Hepatocyte (in vitro differentiated cells): ENCODE measurements around the gene RNF7. TPM values are rescaled to one million over a fixed set of nuclear protein-coding genes. Genes with fewer than 3 reads are reported as not detected.
"Not testable (repeated sequence)": the region's sequence is repeated elsewhere in the genome, so short reads cannot be mapped to it uniquely, and the experiment has no call there.

Source experiments
- DNase-seq: peaks from one replicate; pipeline ENCODE4 v3.0.0-alpha.2; 2016; ENCODE audit warnings: low spot score
- H2AFZ ChIP-seq: fragments of 200-600 bp; sonication (generic); 2 replicates; pipeline ENCODE4 v1.6.0; 2016; ENCODE audit warnings: antibody characterized with exemption, mild to moderate bottlenecking
- H3K27ac ChIP-seq: fragments of 200-600 bp; sonication (generic); 2 replicates; pipeline ENCODE4 v1.5.1; 2016; ENCODE audit warnings: mild to moderate bottlenecking
- H3K27me3 ChIP-seq: fragments of 200-600 bp; sonication (generic); 2 replicates; pipeline ENCODE4 v1.6.1; 2016
- H3K36me3 ChIP-seq: fragments of 200-600 bp; sonication (generic); replicated peaks from 2 replicates; pipeline ENCODE4 v1.5.1; 2016; ENCODE audit warnings: low read depth; ENCODE audit not compliant: insufficient read depth
- H3K4me1 ChIP-seq: fragments of 200-600 bp; sonication (generic); 2 replicates; pipeline ENCODE4 v1.5.1; 2016; ENCODE audit warnings: mild to moderate bottlenecking, moderate library complexity; ENCODE audit not compliant: insufficient read depth
- H3K4me2 ChIP-seq: fragments of 200-600 bp; sonication (generic); 2 replicates; pipeline ENCODE4 v1.6.0; 2016
- H3K4me3 ChIP-seq: fragments of 200-600 bp; sonication (generic); 2 replicates; pipeline ENCODE4 v1.5.1; 2016; ENCODE audit warnings: mild to moderate bottlenecking
- H3K79me2 ChIP-seq: fragments of 200-600 bp; sonication (generic); 2 replicates; pipeline ENCODE4 v1.6.0; 2017; ENCODE audit warnings: mild to moderate bottlenecking
- H3K9me2 ChIP-seq: fragments of 200-600 bp; sonication (generic); replicated peaks from 2 replicates; pipeline ENCODE4 v1.6.0; 2017; ENCODE audit warnings: mild to moderate bottlenecking; ENCODE audit not compliant: insufficient read depth
- H3K9me3 ChIP-seq: fragments of 200-600 bp; sonication (generic); 2 replicates; pipeline ENCODE4 v1.5.1; 2016; ENCODE audit warnings: low read depth, mild to moderate bottlenecking
- H4K20me1 ChIP-seq: fragments of 200-600 bp; sonication (generic); 2 replicates; pipeline ENCODE4 v1.6.0; 2016; ENCODE audit warnings: mild to moderate bottlenecking; ENCODE audit not compliant: insufficient read depth, poor library complexity, severe bottlenecking
- EZH2 ChIP-seq: fragments of 200-600 bp; sonication (generic); IDR thresholded peaks from 2 replicates; pipeline ENCODE4 v1.6.1; 2016; ENCODE audit warnings: antibody characterized with exemption, mild to moderate bottlenecking, borderline replicate concordance
- EZH2phosphoT487 ChIP-seq: fragments of 200-600 bp; sonication (generic); IDR thresholded peaks from one replicate; pipeline ENCODE4 v1.6.1; 2018; ENCODE audit warnings: antibody characterized with exemption, mild to moderate bottlenecking, low read depth, moderate library complexity; ENCODE audit not compliant: unreplicated experiment, severe bottlenecking
- WGBS: methylation state at CpG from one replicate; pipeline ENCODE4 v1.1.6; 2016; ENCODE audit warnings: low lambda C conversion rate; ENCODE audit errors: missing lambda C conversion rate; 5-methylcytosine and 5-hydroxymethylcytosine counted together
- polyA plus RNA-seq: library from polyadenylated mRNA; unstranded; fragments of >200 nt; fragmentation: Nextera tagmentation; extraction: Ambion mirVana; gene quantifications from 2 replicates; pipeline ENCODE4 v1.2.1, GENCODE V29; 2016
- total RNA-seq: library from RNA; depleted of rRNA; stranded (reverse); fragments of >200 nt; gene quantifications from 2 replicates; pipeline ENCODE4 v1.2.3, GENCODE V29; 2014
- TF ChIP-seq, protein P1 (sequence below): fragments of 200-600 bp; sonication (generic); IDR thresholded peaks from 2 replicates; pipeline ENCODE4 v1.5.1; 2016; ENCODE audit warnings: antibody characterized with exemption, mild to moderate bottlenecking; ENCODE audit not compliant: poor library complexity

Gene RNF7
- total and polyA plus RNA-seq, 2 experiments from 2014 or later = 176 to 212 TPM

DNA sequence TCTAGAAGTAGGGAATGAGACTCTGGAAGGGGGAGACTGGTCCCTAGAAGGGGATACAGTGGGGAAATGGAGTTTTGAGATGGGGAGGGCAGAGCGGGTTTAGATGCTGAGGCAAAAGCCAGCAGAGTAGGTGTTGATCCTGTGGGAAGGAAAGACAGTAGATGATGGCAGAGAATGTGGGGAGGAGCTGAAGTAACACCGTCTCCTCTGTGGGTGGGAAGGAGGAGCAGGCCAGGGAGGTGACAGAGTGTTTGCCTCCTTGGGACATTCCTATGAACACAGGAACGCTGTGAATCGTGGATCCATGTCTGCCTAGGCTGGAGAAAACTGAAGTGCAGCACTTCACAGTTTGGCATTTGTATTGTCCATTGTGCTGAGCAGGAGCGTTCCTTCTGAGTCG is 45.5 kb downstream of the RNF7 start:
- Histone ChIP-seq H3K27ac (no peak overlapping the region), H3K4me3 (no peak overlapping the region), H3K4me1 (no peaks in the 10 kb centered on the region), H3K4me2 (no peak overlapping the region), H3K27me3 (no peaks in the 10 kb centered on the region), H2AFZ (no peak overlapping the region), H3K36me3 (no peaks in the 10 kb centered on the region), H4K20me1 (no peaks in the 10 kb centered on the region), H3K9me2 (no peaks in the 10 kb centered on the region), H3K79me2 (no peaks in the 10 kb centered on the region), H3K9me3 (no peaks in the 10 kb centered on the region)
- no peak for DNase-seq
- 89% methylated on average over 6 of the region's 6 CpGs for WGBS
- TF ChIP-seq EZH2phosphoT487 = no peak
- TF ChIP-seq, protein P1, sequence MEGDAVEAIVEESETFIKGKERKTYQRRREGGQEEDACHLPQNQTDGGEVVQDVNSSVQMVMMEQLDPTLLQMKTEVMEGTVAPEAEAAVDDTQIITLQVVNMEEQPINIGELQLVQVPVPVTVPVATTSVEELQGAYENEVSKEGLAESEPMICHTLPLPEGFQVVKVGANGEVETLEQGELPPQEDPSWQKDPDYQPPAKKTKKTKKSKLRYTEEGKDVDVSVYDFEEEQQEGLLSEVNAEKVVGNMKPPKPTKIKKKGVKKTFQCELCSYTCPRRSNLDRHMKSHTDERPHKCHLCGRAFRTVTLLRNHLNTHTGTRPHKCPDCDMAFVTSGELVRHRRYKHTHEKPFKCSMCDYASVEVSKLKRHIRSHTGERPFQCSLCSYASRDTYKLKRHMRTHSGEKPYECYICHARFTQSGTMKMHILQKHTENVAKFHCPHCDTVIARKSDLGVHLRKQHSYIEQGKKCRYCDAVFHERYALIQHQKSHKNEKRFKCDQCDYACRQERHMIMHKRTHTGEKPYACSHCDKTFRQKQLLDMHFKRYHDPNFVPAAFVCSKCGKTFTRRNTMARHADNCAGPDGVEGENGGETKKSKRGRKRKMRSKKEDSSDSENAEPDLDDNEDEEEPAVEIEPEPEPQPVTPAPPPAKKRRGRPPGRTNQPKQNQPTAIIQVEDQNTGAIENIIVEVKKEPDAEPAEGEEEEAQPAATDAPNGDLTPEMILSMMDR = no peak
- TF ChIP-seq EZH2 = no peak

DNA sequence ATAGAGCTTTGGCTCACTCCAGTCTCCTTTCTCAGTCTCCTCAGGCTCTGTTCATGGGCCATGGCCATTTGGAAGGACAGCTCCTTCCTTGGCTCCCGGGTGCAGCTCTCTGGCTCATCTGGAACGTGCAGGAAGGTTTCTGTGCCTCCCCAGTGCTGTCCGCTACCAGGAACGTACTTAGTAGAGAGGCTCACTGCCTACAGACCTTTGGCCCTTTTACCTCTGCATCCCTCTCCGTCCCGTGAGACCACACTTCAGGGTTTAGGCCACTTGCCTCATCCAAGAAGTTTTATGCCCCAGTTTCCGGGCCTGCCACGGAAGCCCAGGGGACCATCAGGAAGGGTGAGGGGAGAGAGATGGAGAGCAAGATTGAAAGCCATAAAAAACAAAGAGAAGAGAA is 46.0 kb downstream of the RNF7 start:
- no peaks in the 10 kb centered on the region for H3K9me3 ChIP-seq
- H3K27me3 ChIP-seq = no peaks in the 10 kb centered on the region
- TF ChIP-seq, protein P1 = no peak
- TF ChIP-seq EZH2phosphoT487 (no peak), EZH2 (no peak)
- no peak overlapping the region for H3K27ac ChIP-seq
- no peak overlapping the region for H3K4me3 ChIP-seq
- H3K36me3 ChIP-seq = no peaks in the 10 kb centered on the region
- no peak overlapping the region for H2AFZ ChIP-seq
- no peaks in the 10 kb centered on the region for H4K20me1 ChIP-seq
- DNase-seq = no peak
- H3K79me2 ChIP-seq = no peaks in the 10 kb centered on the region
- no peaks in the 10 kb centered on the region for H3K4me1 ChIP-seq
- WGBS = 72% methylated on average over 8 of the region's 8 CpGs
- no peak overlapping the region for H3K4me2 ChIP-seq
- no peaks in the 10 kb centered on the region for H3K9me2 ChIP-seq

DNA sequence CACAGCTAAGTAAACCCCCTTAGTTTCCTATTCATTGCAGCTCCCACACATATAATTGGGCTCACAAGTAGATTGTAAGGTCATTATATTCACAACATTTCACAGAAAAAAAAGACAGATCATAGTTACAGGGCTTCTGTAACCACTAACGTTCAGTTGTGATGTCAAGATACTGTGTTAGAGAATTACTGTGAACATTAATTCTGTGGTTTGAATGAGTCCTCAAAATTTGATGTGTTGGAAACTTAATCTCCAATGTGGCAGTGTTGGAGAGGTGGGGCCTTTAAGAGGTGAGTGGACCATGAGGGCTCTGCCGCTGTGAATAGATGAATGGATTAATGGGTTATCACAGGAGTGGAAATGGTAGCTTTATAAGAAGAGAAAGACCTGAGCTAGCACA is 46.4 kb downstream of the RNF7 start:
- no peaks in the 10 kb centered on the region for H3K9me2 ChIP-seq
- H3K27ac ChIP-seq = no peak overlapping the region
- H3K4me3 ChIP-seq = no peak overlapping the region
- DNase-seq = no peak
- TF ChIP-seq EZH2 (no peak), EZH2phosphoT487 (no peak)
- TF ChIP-seq, protein P1 = no peak
- no peak overlapping the region for H3K4me2 ChIP-seq
- no peaks in the 10 kb centered on the region for H4K20me1 ChIP-seq
- H3K4me1 ChIP-seq = no peaks in the 10 kb centered on the region
- H3K79me2 ChIP-seq = no peaks in the 10 kb centered on the region
- WGBS = 80% methylated on average over 2 of the region's 2 CpGs
- no peaks in the 10 kb centered on the region for H3K36me3 ChIP-seq
- no peaks in the 10 kb centered on the region for H3K9me3 ChIP-seq
- no peaks in the 10 kb centered on the region for H3K27me3 ChIP-seq
- no peak overlapping the region for H2AFZ ChIP-seq

DNA sequence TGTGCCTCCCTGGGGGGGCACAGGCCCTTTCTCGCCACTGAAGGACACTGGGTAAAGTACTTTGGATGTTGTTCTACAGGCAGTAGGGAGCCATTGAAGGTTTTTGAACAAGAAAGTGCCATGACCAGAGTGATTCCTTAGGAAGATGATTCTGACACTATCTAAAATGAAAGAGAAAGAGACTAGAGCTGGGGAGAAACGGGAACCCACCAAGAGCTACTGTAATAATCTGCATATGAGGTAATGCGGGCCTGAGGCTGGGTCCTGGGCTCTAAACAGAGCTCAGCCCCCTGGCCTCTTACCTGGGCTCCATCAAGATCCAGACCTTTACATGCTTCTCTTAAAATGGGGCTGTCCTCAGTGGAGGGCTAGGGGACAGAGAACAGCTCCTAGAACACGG is 50.1 kb downstream of the RNF7 start:
- TF ChIP-seq, protein P1 = no peak
- TF ChIP-seq EZH2phosphoT487 (no peak), EZH2 (no peak)
- 88% methylated on average over 4 of the region's 4 CpGs for WGBS
- no peak for DNase-seq
- Histone ChIP-seq H3K4me1 (no peaks in the 10 kb centered on the region), H3K9me2 (no peaks in the 10 kb centered on the region), H3K27me3 (no peaks in the 10 kb centered on the region), H3K79me2 (no peaks in the 10 kb centered on the region), H3K27ac (no peak overlapping the region), H3K4me3 (no peak overlapping the region), H2AFZ (no peak overlapping the region), H3K36me3 (no peaks in the 10 kb centered on the region), H4K20me1 (no peaks in the 10 kb centered on the region), H3K9me3 (no peaks in the 10 kb centered on the region), H3K4me2 (no peak overlapping the region)

DNA sequence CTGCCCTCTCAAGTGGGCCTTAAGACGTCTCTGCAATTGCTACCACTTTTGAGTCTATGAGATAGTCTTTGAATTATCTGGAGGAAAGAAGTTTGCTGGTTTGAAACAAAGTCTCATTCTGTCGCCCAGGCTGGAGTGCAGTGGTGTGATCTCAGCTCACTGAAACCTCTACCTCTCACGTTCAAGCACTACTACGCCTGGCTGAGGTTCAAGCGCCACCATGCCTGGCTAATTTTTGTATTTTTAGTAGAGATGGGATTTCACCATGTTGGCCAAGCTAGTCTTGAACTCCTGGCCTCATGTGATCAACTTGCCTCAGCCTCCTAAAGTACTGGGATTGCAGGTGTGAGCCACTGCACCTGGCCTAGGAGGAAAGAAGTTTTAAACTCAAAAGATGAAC is 50.7 kb downstream of the RNF7 start:
- H4K20me1 ChIP-seq, DNase-seq, H3K27ac ChIP-seq, H3K9me3 ChIP-seq, H3K27me3 ChIP-seq, H3K4me2 ChIP-seq, H3K4me1 ChIP-seq, H3K4me3 ChIP-seq, H2AFZ ChIP-seq, H3K79me2 ChIP-seq, H3K36me3 ChIP-seq, H3K9me2 ChIP-seq: not testable (repeated sequence)
- WGBS = 96% methylated on average over 5 of the region's 5 CpGs
